Tibial nerve (tissue), 4 donors: ENCODE data around the gene VDAC1. TPM values are rescaled to one million over a fixed set of nuclear protein-coding genes. Genes with fewer than 3 reads are reported as not detected.
A peak's percentile ranks its signal among the peaks of the same experiment; 100 is the strongest.

Source experiments
- DNase-seq, 2 donors: peaks; one replicate each; pipeline ENCODE4 v3.0.0-alpha.2; 2019; ENCODE audit warnings: low spot score in 2 of 2
- H3K27ac ChIP-seq, 4 donors: fragments of 200-600 bp; sonication (generic) in 3 of 4; one replicate each; pipeline ENCODE4 v1.5.1; 2017 to 2019; ENCODE audit warnings: mild to moderate bottlenecking in 1 of 4
- H3K27me3 ChIP-seq, 2 donors: fragments of 200-600 bp; sonication (generic) in 1 of 2; one replicate each; pipeline versions ENCODE4 v1.5.1 to v1.6.0; 2017 to 2019
- H3K36me3 ChIP-seq, 3 donors: fragments of 200-600 bp; sonication (generic); one replicate each; pipeline ENCODE4 v1.5.1; 2018 to 2019
- H3K4me1 ChIP-seq, 4 donors: fragments of 200-600 bp; sonication (generic) in 3 of 4; one replicate each; pipeline ENCODE4 v1.5.1; 2017 to 2019
- H3K4me3 ChIP-seq, 4 donors: fragments of 200-600 bp; sonication (generic) in 3 of 4; one replicate each; pipeline ENCODE4 v1.5.1; 2017 to 2019; ENCODE audit warnings: mild to moderate bottlenecking in 1 of 4, moderate library complexity in 1 of 4
- H3K9me3 ChIP-seq, 4 donors: fragments of 200-600 bp; sonication (generic) in 3 of 4; one replicate each; pipeline ENCODE4 v1.5.1; 2017 to 2019
- CTCF ChIP-seq, 5 experiments: fragments of 200-600 bp in 3 of 5; fragments of 450-650 bp in 2 of 5; sonication (generic) in 3 of 5; IDR thresholded peaks; one replicate each; pipeline ENCODE4 v1.5.1; 2016 to 2019; ENCODE audit warnings: antibody characterized with exemption in 5 of 5, mild to moderate bottlenecking in 3 of 5, moderate library complexity in 2 of 5
- EP300 ChIP-seq, 2 donors: sonication (generic); formaldehyde crosslinking; IDR thresholded peaks; one replicate each; pipeline ENCODE4 v1.6.1; 2017; ENCODE audit warnings: antibody characterized with exemption in 2 of 2, mild to moderate bottlenecking in 1 of 2
- POLR2A ChIP-seq, 2 donors: fragments of 450-650 bp; IDR thresholded peaks; one replicate each; pipeline ENCODE4 v1.6.1; 2017; ENCODE audit warnings: antibody characterized with exemption in 2 of 2, mild to moderate bottlenecking in 2 of 2, moderate library complexity in 2 of 2
- WGBS, 2 donors: methylation state at CpG; one replicate each; pipeline ENCODE4 v1.1.5; 2018; 5-methylcytosine and 5-hydroxymethylcytosine counted together
- total RNA-seq, 4 donors: library from RNA; depleted of rRNA; stranded (reverse); fragments of >200 nt; gene quantifications; one replicate each; pipeline ENCODE4 v1.1.0, GENCODE V29; 2016

Gene VDAC1
- total RNA-seq, 4 donors from 2014 or later: 64.7 to 103 (median 71.9) TPM

GRCh38 chr5:133950821-133951612 lies 53.8 kb downstream of the VDAC1 start:
- Histone ChIP-seq H3K4me3 (no peak overlapping the region), H3K27ac (peak overlapping the region in 2 of 4 donors; percentile 30 to 73), H3K9me3 (no peaks in the 10 kb centered on the region), H3K36me3 (peaks cover 0 to 19% (median 3%) of the 10 kb centered on the region in 3 donors), H3K27me3 (no peaks in the 10 kb centered on the region), H3K4me1 (peaks cover 0 to 38% (median 10%) of the 10 kb centered on the region in 4 donors)
- DNase-seq: no peak
- TF ChIP-seq EP300 (IDR thresholded peaks at IDR 0.05) (no peak), CTCF (IDR thresholded peaks at IDR 0.05) (no peak), POLR2A (IDR thresholded peaks at IDR 0.05) (no peak)
- WGBS, 2 donors: 81 to 93% methylated on average over 6 to 7 of the region's 7 CpGs

- no peak for DNase-seq
- no peak overlapping the region for H3K4me3 ChIP-seq
- no peaks in the 10 kb centered on the region for H3K27me3 ChIP-seq
- peaks cover 0 to under 1% (median 0%) of the 10 kb centered on the region in 3 donors for H3K36me3 ChIP-seq
- no peak overlapping the region for H3K27ac ChIP-seq
- peaks cover 0 to 55% (median 10%) of the 10 kb centered on the region in 4 donors for H3K4me1 ChIP-seq
- TF ChIP-seq CTCF (IDR thresholded peaks at IDR 0.05) (no peak), EP300 (IDR thresholded peaks at IDR 0.05) (no peak), POLR2A (IDR thresholded peaks at IDR 0.05) (no peak)
- no peaks in the 10 kb centered on the region for H3K9me3 ChIP-seq
Measured at GRCh38 chr5:133948721-133949120, 56.1 kb downstream of the VDAC1 start.

GRCh38 chr5:133947431-133947841 lies 57.3 kb downstream of the VDAC1 start:
- no peaks in the 10 kb centered on the region for H3K9me3 ChIP-seq
- H3K27ac ChIP-seq: peak overlapping the region in 2 of 4 donors; percentile 0 to 56
- WGBS, 2 donors: 53 to 61% methylated on average over 5 of the region's 5 CpGs

GRCh38 chr5:133945568-133945967 lies 59.2 kb downstream of the VDAC1 start:
- Histone ChIP-seq H3K36me3 (no peaks in the 10 kb centered on the region), H3K27ac (peak overlapping the region in 2 of 4 donors; percentile 15 to 29), H3K9me3 (no peaks in the 10 kb centered on the region), H3K4me1 (peaks cover 0 to 51% (median 8%) of the 10 kb centered on the region in 4 donors), H3K27me3 (no peaks in the 10 kb centered on the region), H3K4me3 (no peak overlapping the region)
- WGBS, 2 donors: 44 to 65% methylated on average over 3 of the region's 3 CpGs
- TF ChIP-seq CTCF (IDR thresholded peaks at IDR 0.05) (no peak), POLR2A (IDR thresholded peaks at IDR 0.05) (no peak), EP300 (IDR thresholded peaks at IDR 0.05) (no peak)
- DNase-seq: no peak

More at GRCh38 chr5:133947431-133947841, 57.3 kb downstream of the VDAC1 start:
- peaks cover 0 to 55% (median 10%) of the 10 kb centered on the region in 4 donors for H3K4me1 ChIP-seq
- no peak overlapping the region for H3K4me3 ChIP-seq
- DNase-seq: no peak
- no peaks in the 10 kb centered on the region for H3K36me3 ChIP-seq
- TF ChIP-seq POLR2A (IDR thresholded peaks at IDR 0.05): no peak
- TF ChIP-seq EP300 (IDR thresholded peaks at IDR 0.05): no peak
- no peak for TF ChIP-seq CTCF (IDR thresholded peaks at IDR 0.05)
- no peaks in the 10 kb centered on the region for H3K27me3 ChIP-seq
